ENCODE measurements around the gene FIBIN.

GRCh38 chr11:26987731-26988130 is 6.2 kb upstream of the FIBIN start:
- TF ChIP-seq CTCF (IDR thresholded peaks at IDR 0.05) (no peak), POLR2A (IDR thresholded peaks at IDR 0.05) (no peak)

Measured in Peyer's patch (tissue), 4 donors.